ENCODE data around the gene CDC40.

CDC40 gene

DNA sequence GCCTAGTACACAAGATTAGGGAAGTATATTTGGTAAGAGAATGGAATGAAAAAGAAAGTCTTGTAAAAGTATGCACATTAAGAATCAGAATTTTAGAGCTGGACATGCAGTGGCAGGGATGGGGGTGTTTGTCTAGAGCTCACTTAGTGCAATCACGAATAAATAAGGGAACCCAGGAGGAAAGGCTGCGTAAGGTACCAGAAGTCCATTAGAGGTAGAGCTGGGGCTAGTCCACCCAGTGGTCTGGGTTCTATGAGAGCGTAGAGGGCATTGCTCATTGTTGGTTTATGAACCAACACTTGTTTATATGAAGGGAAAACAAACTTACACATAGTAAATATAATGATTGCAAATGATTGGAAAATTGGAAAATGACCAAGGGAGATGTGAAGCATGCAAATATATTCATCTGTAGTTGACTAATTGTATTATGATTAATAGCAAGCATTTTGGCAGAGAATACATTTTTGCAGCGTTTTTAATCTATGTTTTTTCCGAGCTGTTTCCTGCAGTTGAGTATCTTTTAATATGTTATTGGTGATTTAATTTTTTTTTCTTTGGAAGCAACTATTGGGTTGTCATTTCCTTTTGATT lies 3.2 kb downstream of the CDC40 start:
- H3K4me1 Mint-ChIP-seq (ENCODE audit: low read depth) = peaks cover 21% of the 10 kb centered on the region
- H3K27me3 Mint-ChIP-seq (ENCODE audit: low read depth) = peaks cover 2% of the 10 kb centered on the region
- no peaks in the 10 kb centered on the region for H3K9me3 Mint-ChIP-seq
- DNase-seq (ENCODE audit: low spot score) = no peak
- H3K4me3 Mint-ChIP-seq = no peak overlapping the region
- peaks cover 5% of the 10 kb centered on the region for H3K36me3 Mint-ChIP-seq (ENCODE audit: low read depth)
- no peak overlapping the region for H3K27ac Mint-ChIP-seq

DNA sequence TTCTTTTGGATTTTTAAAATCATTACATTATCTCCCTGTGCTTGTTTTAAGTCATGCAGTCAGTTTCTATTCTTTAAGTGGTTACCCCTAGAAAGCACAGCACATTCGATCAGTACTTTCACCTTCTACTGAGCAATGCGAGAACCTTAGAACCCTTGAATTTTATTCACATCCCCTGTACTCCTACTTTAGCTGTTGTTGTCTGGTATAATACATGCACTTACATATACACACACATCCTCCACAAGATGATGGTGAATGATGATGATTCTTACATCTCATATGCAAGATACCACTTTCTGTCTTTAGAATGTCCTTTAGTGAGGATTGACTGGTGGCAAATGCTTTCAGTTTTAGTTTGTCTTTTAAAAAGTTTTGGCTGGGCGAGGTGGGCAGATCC lies 5.7 kb downstream of the CDC40 start:
- Mint-ChIP-seq H3K27ac (peak overlapping the region; percentile 69), H3K36me3 (ENCODE audit: low read depth) (peaks cover 5% of the 10 kb centered on the region), H3K4me1 (ENCODE audit: low read depth) (peaks cover 15% of the 10 kb centered on the region), H3K27me3 (ENCODE audit: low read depth) (no peaks in the 10 kb centered on the region), H3K4me3 (peak overlapping the region; percentile 48), H3K9me3 (no peaks in the 10 kb centered on the region)
- no peak for DNase-seq (ENCODE audit: low spot score)

DNA sequence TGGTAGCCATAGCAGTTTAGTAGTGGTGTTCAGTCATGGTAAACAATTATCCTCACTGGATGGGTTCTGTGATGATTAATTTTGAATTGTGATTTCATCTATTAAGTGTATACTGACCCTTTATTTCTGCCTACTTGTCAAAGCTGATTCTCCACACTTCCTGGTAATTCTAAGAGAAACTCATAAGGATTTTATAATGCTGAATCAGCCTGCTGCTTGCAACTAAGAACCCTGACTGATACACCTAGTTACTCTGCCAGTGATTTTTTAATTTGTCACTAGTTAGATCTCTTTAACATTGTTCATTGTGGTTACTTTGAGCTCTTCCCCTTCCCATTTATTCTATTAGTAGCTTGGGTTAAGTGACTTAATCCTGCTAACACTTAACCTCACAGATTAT lies 8.6 kb downstream of the CDC40 start:
- DNase-seq (ENCODE audit: low spot score) = no peak
- no peak overlapping the region for H3K4me3 Mint-ChIP-seq

DNA sequence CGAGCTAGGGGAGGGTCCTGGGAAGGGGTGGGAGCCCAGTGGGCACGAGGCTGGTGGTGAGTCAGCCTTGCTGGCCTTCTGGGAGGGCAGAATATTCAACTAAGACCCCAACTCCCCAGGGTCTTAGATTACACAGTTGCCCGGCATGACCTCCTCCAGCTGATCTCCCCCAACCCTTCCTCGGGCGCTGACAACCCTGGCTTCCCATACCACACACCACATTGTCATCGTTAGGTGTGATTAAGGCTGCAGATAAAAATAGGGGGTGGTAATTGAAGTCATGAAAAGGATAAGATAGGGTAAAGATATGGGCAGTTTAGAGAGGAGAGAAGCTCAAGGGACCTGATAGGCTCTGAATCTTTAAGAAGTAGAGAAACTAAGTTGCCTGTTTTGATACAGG lies 10.5 kb downstream of the CDC40 start:
- no peak overlapping the region for H3K27ac Mint-ChIP-seq
- no peak overlapping the region for H3K4me3 Mint-ChIP-seq
- H3K9me3 Mint-ChIP-seq = no peaks in the 10 kb centered on the region
- H3K36me3 Mint-ChIP-seq (ENCODE audit: low read depth) = peaks cover 16% of the 10 kb centered on the region
- H3K27me3 Mint-ChIP-seq (ENCODE audit: low read depth) = no peaks in the 10 kb centered on the region
- DNase-seq (ENCODE audit: low spot score) = no peak
- peaks cover 6% of the 10 kb centered on the region for H3K4me1 Mint-ChIP-seq (ENCODE audit: low read depth)

More for the DNA sequence above, 8.6 kb downstream of the CDC40 start:
- Mint-ChIP-seq H3K27me3 (ENCODE audit: low read depth) (no peaks in the 10 kb centered on the region), H3K4me1 (ENCODE audit: low read depth) (peaks cover 15% of the 10 kb centered on the region), H3K9me3 (no peaks in the 10 kb centered on the region), H3K36me3 (ENCODE audit: low read depth) (peaks cover 10% of the 10 kb centered on the region), H3K27ac (no peak overlapping the region)

DNA sequence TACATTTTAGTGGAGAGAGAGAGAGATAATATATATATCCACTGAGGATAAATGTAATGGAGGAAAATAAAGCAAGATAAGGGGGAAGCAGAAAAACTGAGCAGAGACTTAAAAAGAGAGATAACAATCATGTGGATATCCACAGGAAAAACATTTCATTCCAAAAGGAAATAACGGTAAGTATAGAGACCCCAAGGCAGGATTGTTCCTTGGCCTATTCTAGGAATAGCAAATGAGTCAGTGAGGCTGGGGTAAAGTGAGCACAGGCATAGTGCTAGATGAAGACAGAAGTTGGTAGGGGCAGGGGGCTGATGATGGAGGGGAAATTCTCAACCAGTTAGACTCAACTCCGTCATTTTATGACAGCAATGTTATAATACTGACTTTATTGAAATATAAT lies 11.2 kb downstream of the CDC40 start:
- Mint-ChIP-seq H3K4me3 (no peak overlapping the region), H3K4me1 (ENCODE audit: low read depth) (peaks cover 2% of the 10 kb centered on the region), H3K36me3 (ENCODE audit: low read depth) (peaks cover 14% of the 10 kb centered on the region), H3K27me3 (ENCODE audit: low read depth) (no peaks in the 10 kb centered on the region), H3K27ac (no peak overlapping the region), H3K9me3 (no peaks in the 10 kb centered on the region)
- DNase-seq (ENCODE audit: low spot score) = no peak

DNA sequence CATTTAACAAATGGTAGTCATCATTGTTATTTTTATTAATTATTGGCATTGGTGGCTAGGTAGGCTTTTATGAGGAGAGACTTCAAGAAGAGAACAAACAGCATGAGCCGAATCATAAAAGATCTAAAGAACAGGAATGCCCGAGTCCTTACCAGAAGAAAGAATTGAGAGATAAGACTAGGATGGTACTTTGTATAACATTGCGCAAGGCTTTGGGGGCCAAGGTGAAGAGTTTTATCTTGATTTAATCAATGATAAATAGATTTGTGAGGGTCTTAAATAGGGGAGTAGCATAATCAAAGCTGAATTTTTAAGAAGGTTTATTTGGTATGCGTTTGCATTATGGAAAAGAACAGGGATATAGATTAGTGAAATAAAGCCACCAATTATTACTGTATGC lies 15.4 kb downstream of the CDC40 start:
- Mint-ChIP-seq H3K9me3 (no peaks in the 10 kb centered on the region), H3K27ac (no peak overlapping the region), H3K27me3 (ENCODE audit: low read depth) (no peaks in the 10 kb centered on the region), H3K36me3 (ENCODE audit: low read depth) (peaks cover 16% of the 10 kb centered on the region), H3K4me1 (ENCODE audit: low read depth) (no peaks in the 10 kb centered on the region), H3K4me3 (no peak overlapping the region)
- DNase-seq (ENCODE audit: low spot score) = no peak

DNA sequence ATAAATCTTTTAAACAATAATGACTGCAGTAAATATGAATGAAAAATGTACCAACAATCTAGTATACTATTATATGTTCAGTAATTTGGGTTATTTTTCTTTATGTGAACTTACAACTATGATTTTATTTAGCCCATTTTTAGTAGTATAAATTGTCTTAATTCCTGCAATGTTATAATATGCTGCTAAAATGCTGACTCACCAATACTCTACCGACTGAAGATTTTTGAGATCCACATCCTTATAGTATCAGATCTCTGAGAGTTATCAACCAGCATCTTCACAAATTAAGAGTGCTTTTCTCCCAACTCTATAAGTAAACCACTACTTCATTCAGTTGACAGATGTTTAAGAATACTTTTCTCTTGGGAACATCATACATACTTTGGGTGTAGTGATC lies 16.6 kb downstream of the CDC40 start:
- H3K4me1 Mint-ChIP-seq (ENCODE audit: low read depth) = no peaks in the 10 kb centered on the region
- no peaks in the 10 kb centered on the region for H3K9me3 Mint-ChIP-seq
- DNase-seq (ENCODE audit: low spot score) = no peak
- H3K27ac Mint-ChIP-seq = no peak overlapping the region
- H3K36me3 Mint-ChIP-seq (ENCODE audit: low read depth) = peaks cover 16% of the 10 kb centered on the region
- no peaks in the 10 kb centered on the region for H3K27me3 Mint-ChIP-seq (ENCODE audit: low read depth)
- no peak overlapping the region for H3K4me3 Mint-ChIP-seq

DNA sequence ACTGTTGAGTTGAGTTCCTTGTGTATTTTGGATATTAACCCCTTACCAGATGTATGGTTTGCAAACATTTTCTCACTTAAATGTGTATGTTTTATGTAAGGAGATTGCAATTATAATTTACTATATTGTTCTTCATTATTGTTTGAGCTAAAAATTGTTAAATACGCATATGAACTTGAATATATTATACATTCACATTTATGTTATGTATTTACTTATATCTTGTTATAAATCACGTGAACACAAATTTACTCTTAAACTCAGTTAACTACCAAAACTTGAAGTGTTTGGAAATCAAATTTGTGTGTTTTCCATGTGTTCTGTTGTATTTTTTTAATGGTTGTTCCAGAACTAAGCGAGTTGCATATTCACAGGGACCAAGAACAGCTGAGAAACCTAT lies 18.3 kb downstream of the CDC40 start:
- H3K36me3 Mint-ChIP-seq (ENCODE audit: low read depth) = peaks cover 14% of the 10 kb centered on the region
- no peaks in the 10 kb centered on the region for H3K27me3 Mint-ChIP-seq (ENCODE audit: low read depth)
- DNase-seq (ENCODE audit: low spot score) = no peak
- H3K27ac Mint-ChIP-seq = no peak overlapping the region
- H3K4me1 Mint-ChIP-seq (ENCODE audit: low read depth) = no peaks in the 10 kb centered on the region
- H3K9me3 Mint-ChIP-seq = no peaks in the 10 kb centered on the region
- H3K4me3 Mint-ChIP-seq = no peak overlapping the region

DNA sequence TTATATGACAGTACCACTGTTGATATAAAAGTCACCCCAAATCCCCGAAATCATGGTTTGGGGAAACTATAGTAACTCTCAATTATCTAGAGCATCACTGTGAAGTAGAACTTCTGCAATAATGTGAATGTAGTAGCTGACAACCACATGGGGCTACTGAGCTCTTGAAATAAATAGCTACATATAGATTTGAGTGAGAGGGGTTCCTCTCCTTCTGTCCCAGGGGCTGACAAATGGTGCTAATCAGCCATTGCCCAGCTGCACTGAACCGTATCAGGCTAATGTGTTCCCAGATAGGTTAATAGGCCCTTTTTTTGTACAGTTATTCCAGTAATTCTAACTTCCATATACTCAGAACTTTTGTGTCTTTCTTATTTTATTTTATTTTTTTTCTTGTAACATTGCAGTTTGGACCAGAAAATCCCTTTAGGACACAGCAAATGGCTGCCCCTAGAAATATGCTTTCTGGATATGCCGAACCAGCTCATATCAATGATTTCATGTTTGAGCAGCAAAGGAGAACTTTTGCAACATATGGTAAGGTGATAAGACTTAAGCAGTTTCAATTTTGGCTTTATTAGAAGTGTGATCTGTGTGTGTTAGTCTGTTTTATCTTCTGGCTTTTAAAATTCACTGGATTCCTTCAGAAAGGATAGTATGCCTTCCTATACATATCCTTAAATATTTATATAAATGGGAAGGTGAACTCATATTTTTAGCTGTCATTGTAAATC lies 21.1 kb downstream of the CDC40 start:
- no peak for DNase-seq (ENCODE audit: low spot score)
- peaks cover 6% of the 10 kb centered on the region for H3K36me3 Mint-ChIP-seq (ENCODE audit: low read depth)
- no peaks in the 10 kb centered on the region for H3K27me3 Mint-ChIP-seq (ENCODE audit: low read depth)
- H3K4me3 Mint-ChIP-seq = no peak overlapping the region
- peaks cover 1% of the 10 kb centered on the region for H3K4me1 Mint-ChIP-seq (ENCODE audit: low read depth)
- H3K27ac Mint-ChIP-seq = no peak overlapping the region
- no peaks in the 10 kb centered on the region for H3K9me3 Mint-ChIP-seq

DNA sequence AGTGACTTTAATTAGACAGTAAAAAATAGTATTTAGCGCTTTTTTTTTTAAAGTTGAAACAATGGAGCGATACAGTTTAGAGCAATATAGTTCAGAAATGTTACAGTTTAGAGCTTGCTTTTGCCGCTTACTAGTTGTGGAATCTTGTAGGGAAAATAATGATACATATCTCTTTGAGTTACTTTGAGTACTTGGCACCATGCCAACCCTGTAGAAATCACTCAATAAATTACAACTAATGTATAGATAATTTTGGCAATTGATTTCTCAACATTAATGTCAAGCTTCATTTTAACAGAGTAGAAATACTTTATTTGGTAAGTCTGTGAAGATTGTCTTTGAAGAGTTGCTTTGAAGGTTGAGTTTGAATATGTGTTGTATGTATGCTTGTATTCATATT lies 27.4 kb downstream of the CDC40 start:
- Mint-ChIP-seq H3K27ac (no peak overlapping the region), H3K4me1 (ENCODE audit: low read depth) (peaks cover 1% of the 10 kb centered on the region), H3K36me3 (ENCODE audit: low read depth) (peaks cover 22% of the 10 kb centered on the region), H3K9me3 (no peaks in the 10 kb centered on the region), H3K27me3 (ENCODE audit: low read depth) (no peaks in the 10 kb centered on the region), H3K4me3 (no peak overlapping the region)
- DNase-seq (ENCODE audit: low spot score) = no peak

DNA sequence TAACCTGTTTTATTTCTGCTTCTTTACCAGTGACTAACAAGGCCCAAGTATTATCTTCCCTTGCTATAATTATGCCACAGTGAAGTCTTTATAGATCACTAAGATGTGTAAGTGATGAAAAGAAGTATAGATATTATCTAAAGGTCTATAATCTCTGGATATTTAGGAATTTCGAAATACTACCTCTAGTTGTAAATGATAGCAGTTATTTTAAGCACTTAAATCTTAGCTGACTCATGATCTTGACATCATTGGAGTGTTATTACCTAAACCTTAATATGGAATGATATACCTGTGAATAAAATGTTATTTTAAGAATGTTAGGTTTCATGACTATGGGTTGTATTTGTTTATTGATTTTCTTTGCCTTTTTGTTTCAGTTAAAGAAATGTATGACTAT lies 31.5 kb downstream of the CDC40 start:
- Mint-ChIP-seq H3K4me1 (ENCODE audit: low read depth) (no peaks in the 10 kb centered on the region), H3K9me3 (no peaks in the 10 kb centered on the region), H3K36me3 (ENCODE audit: low read depth) (peaks cover 48% of the 10 kb centered on the region), H3K27me3 (ENCODE audit: low read depth) (no peaks in the 10 kb centered on the region), H3K27ac (no peak overlapping the region), H3K4me3 (no peak overlapping the region)
- no peak for DNase-seq (ENCODE audit: low spot score)

DNA sequence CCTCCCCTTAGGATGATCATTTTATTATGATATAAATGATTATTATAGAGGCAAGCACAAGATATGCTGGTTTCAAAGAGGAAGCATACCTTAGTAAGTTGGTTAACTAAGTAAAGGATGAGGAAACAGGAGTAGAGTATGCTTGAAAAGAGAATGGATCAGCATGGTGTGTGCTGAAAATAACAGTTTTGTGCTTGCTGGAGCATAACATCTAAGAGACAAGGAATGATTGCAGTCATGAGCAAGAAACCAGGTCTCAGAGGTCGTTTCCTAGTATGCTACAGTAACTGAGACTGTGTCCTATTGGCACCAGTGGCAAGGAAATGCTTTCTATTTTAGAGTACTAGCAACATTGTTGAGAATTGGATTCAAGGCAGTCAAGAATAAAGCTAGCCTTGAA lies 34.1 kb downstream of the CDC40 start:
- H3K4me3 Mint-ChIP-seq = no peak overlapping the region
- no peaks in the 10 kb centered on the region for H3K27me3 Mint-ChIP-seq (ENCODE audit: low read depth)
- peaks cover 49% of the 10 kb centered on the region for H3K36me3 Mint-ChIP-seq (ENCODE audit: low read depth)
- H3K9me3 Mint-ChIP-seq = no peaks in the 10 kb centered on the region
- no peak for DNase-seq (ENCODE audit: low spot score)
- H3K4me1 Mint-ChIP-seq (ENCODE audit: low read depth) = no peaks in the 10 kb centered on the region
- no peak overlapping the region for H3K27ac Mint-ChIP-seq

DNA sequence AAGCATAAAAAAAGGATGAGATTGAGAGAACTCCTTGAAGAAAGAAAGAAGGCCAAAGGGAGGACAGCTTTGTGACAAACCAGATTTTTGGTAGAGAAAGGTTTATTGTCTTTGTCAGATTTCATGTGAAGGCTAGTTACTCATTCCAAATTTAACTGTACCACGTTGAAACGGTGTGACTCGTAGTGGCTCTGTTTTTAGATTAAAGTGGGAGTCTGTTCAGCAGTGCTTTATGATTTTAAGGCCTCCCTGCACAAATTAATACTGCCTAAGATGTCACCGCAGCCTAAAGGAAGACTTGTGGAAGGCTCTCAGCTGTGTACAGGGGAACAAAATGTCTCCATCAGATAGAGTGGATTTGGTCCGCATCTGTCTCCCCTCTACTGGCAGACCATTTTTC lies 35.9 kb downstream of the CDC40 start:
- H3K27ac Mint-ChIP-seq = no peak overlapping the region
- H3K9me3 Mint-ChIP-seq = no peaks in the 10 kb centered on the region
- no peak overlapping the region for H3K4me3 Mint-ChIP-seq
- peaks cover 56% of the 10 kb centered on the region for H3K36me3 Mint-ChIP-seq (ENCODE audit: low read depth)
- H3K4me1 Mint-ChIP-seq (ENCODE audit: low read depth) = no peaks in the 10 kb centered on the region
- DNase-seq (ENCODE audit: low spot score) = no peak
- H3K27me3 Mint-ChIP-seq (ENCODE audit: low read depth) = no peaks in the 10 kb centered on the region

DNA sequence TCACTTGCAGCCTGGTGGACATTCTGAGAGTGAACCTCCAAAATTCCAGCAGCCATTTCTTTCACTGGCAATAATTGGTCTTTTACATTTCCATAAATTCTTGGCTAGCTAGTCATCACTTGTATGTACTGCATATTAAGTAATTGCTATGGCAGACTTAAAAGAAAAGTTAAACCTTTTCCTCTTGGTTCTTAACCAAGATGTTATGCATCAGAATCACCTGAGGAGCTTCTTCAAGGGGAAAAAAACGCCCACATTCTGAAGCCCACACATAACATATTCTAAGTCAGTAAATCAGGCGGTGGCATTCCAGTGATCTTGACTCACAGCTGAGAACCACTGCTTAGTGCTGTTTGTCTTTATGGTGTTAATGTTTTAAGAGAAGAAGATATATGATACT lies 37.0 kb downstream of the CDC40 start:
- no peaks in the 10 kb centered on the region for H3K4me1 Mint-ChIP-seq (ENCODE audit: low read depth)
- no peaks in the 10 kb centered on the region for H3K27me3 Mint-ChIP-seq (ENCODE audit: low read depth)
- H3K4me3 Mint-ChIP-seq = no peak overlapping the region
- no peaks in the 10 kb centered on the region for H3K9me3 Mint-ChIP-seq
- peaks cover 58% of the 10 kb centered on the region for H3K36me3 Mint-ChIP-seq (ENCODE audit: low read depth)
- DNase-seq (ENCODE audit: low spot score) = no peak
- no peak overlapping the region for H3K27ac Mint-ChIP-seq

DNA sequence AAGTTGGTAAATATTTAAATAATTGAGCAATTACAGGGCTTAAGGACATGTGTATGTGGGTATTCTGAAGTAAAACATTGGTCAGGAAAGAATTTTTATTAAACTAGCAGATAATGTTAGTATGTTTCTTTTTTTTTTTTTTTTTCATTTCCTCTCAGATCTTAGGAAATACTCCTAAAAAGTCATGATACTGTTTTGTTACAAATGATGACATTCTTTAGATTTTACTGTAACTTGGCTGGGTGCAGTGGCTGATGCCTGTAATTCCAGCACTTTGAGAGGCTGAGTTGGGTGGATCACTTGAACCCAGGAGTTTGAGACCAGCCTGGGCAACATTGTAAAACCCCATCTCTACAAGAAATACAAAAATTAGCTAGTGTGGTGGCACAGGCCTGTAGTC lies 41.5 kb downstream of the CDC40 start:
- Mint-ChIP-seq H3K4me1 (ENCODE audit: low read depth) (no peaks in the 10 kb centered on the region), H3K27me3 (ENCODE audit: low read depth) (no peaks in the 10 kb centered on the region), H3K4me3 (no peak overlapping the region), H3K27ac (no peak overlapping the region), H3K36me3 (ENCODE audit: low read depth) (peaks cover 37% of the 10 kb centered on the region), H3K9me3 (no peaks in the 10 kb centered on the region)
- no peak for DNase-seq (ENCODE audit: low spot score)
